ENCODE data around the gene POLR2F.
"Not testable (repeated sequence)": the region's sequence is repeated elsewhere in the genome, so short reads cannot be mapped to it uniquely, and the experiment has no call there.

- not testable (repeated sequence) for TF ChIP-seq CTCF, POLR2A (IDR thresholded peaks at IDR 0.05)
These were observed 870 bp upstream of the POLR2F start for GRCh38 chr22:37952629-37953028.
